Measurements from ENCODE around the gene PRTFDC1.

DNA sequence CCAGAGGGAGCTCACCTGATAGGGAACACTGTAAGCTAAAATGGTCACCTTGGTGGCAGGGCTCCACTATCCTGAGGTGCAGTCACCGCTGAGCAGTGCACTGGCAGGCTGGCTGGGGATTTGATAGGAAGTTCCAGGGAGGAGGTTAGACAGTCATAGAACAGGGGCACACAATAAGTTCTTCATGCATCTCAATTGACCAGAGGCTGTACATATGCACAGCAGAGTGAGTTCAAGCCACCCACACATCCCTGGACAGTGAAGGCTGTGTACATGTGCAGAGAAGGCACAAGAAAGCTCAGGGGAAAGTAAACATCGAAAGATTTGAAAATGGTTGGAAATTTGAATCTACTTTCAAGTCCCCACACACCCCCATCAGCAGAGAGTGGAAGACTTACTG, 13.9 kb downstream of the PRTFDC1 start:
- no peak for TF ChIP-seq CTCF (IDR thresholded peaks at IDR 0.05 in 8 of 11, conservative IDR thresholded peaks at IDR 0.05 in 3 of 11)
- no peak for TF ChIP-seq POLR2AphosphoS5 (IDR thresholded peaks at IDR 0.05)
